Right lobe of liver (tissue), 4 donors: Measurements from ENCODE around the gene LRRC34.

ENCODE experiments used
- POLR2A ChIP-seq: fragments of 450-650 bp; IDR thresholded peaks from one replicate; pipeline ENCODE4 v1.6.1; 2017; ENCODE audit warnings: antibody characterized with exemption, mild to moderate bottlenecking
- TF ChIP-seq, protein P1 (sequence below), 4 donors: fragments of 200-600 bp in 3 of 4; fragments of 450-650 bp in 1 of 4; IDR thresholded peaks; one replicate each; pipeline versions ENCODE4 v1.5.1 to v1.8.0; 2016 to 2022; ENCODE audit warnings: antibody characterized with exemption in 4 of 4, mild to moderate bottlenecking in 2 of 4
- donor health status: DM: no; HTN: no; CAD: no.
- donor health status: DM: no; HTN: no; CAD: no.
- donor health status: DM: no; HTN: yes; CAD: no.

- TF ChIP-seq, protein P1, sequence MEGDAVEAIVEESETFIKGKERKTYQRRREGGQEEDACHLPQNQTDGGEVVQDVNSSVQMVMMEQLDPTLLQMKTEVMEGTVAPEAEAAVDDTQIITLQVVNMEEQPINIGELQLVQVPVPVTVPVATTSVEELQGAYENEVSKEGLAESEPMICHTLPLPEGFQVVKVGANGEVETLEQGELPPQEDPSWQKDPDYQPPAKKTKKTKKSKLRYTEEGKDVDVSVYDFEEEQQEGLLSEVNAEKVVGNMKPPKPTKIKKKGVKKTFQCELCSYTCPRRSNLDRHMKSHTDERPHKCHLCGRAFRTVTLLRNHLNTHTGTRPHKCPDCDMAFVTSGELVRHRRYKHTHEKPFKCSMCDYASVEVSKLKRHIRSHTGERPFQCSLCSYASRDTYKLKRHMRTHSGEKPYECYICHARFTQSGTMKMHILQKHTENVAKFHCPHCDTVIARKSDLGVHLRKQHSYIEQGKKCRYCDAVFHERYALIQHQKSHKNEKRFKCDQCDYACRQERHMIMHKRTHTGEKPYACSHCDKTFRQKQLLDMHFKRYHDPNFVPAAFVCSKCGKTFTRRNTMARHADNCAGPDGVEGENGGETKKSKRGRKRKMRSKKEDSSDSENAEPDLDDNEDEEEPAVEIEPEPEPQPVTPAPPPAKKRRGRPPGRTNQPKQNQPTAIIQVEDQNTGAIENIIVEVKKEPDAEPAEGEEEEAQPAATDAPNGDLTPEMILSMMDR (IDR thresholded peaks at IDR 0.05) = no peak
- no peak for TF ChIP-seq POLR2A
Measured at GRCh38 chr3:169822540-169822939, 9.8 kb upstream of the LRRC34 start.
